ENCODE results near the gene NINJ1.

DNA sequence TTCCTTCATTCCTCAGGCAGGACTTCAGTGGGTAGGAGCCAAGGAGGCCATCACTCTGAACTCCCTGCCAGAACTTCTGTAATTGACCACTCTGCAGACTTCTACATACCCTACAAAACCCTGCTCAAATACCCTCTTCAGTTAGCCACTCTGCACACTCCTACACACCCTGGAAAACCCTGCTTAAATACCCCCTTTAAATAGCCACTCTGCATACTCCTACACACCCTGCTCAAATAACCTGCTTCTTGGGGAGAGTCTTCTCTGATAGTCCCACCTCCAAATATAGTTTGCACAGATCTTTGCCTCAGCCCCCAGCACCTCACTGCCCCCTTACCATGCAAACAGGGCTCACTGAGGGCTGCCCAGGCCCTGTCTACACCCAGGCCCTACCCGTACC lies 56.7 kb downstream of the NINJ1 start:
- no peak for TF ChIP-seq POLR2A (IDR thresholded peaks at IDR 0.05)
- TF ChIP-seq, protein P1, sequence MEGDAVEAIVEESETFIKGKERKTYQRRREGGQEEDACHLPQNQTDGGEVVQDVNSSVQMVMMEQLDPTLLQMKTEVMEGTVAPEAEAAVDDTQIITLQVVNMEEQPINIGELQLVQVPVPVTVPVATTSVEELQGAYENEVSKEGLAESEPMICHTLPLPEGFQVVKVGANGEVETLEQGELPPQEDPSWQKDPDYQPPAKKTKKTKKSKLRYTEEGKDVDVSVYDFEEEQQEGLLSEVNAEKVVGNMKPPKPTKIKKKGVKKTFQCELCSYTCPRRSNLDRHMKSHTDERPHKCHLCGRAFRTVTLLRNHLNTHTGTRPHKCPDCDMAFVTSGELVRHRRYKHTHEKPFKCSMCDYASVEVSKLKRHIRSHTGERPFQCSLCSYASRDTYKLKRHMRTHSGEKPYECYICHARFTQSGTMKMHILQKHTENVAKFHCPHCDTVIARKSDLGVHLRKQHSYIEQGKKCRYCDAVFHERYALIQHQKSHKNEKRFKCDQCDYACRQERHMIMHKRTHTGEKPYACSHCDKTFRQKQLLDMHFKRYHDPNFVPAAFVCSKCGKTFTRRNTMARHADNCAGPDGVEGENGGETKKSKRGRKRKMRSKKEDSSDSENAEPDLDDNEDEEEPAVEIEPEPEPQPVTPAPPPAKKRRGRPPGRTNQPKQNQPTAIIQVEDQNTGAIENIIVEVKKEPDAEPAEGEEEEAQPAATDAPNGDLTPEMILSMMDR (IDR thresholded peaks at IDR 0.05): no peak
